WTC11 (cell line): Measurements from ENCODE around the gene MCF2L. TPM values are rescaled to one million over a fixed set of nuclear protein-coding genes. Genes with fewer than 3 reads are reported as not detected.

Experiments
- ATAC-seq: fragments of 200-7000 bp; cut with Tn5 transposase; 2 replicates; pipeline ENCODE4 v1.10.0; 2021; ENCODE audit warnings: mild to moderate bottlenecking, moderate library complexity
- CTCF ChIA-PET: fragments of 300-600 bp; sonication (Branson Sonifier 250); formaldehyde crosslinking; loops from one replicate; lab custom pipeline; 2021; ENCODE audit warnings: antibody characterized with exemption; lab: Charles Lee
- POLR2A ChIA-PET: fragments of 350-600 bp; sonication (Branson Sonifier 250); formaldehyde crosslinking; loops from one replicate; lab custom pipeline; 2021; ENCODE audit warnings: antibody characterized with exemption; lab: Charles Lee
- DNase-seq: peaks from one replicate; pipeline ENCODE4 v3.0.0; 2021; ENCODE audit warnings: low spot score
- H3K27ac Mint-ChIP-seq: 2 replicates; pipeline ENCODE4 v1.8.0; 2021; ENCODE audit warnings: mixed read lengths
- H3K27me3 Mint-ChIP-seq: 2 replicates; pipeline ENCODE4 v1.8.0; 2021; ENCODE audit warnings: low read depth, mild to moderate bottlenecking, moderate library complexity, mixed read lengths
- H3K36me3 Mint-ChIP-seq: 2 replicates; pipeline ENCODE4 v1.8.0; 2021; ENCODE audit warnings: mixed read lengths
- H3K4me1 Mint-ChIP-seq: 2 replicates; pipeline ENCODE4 v1.8.0; 2022; ENCODE audit warnings: mixed read lengths
- H3K4me3 Mint-ChIP-seq: 2 replicates; pipeline ENCODE4 v1.8.0; 2021; ENCODE audit warnings: mild to moderate bottlenecking, moderate library complexity, mixed read lengths
- H3K9me3 Mint-ChIP-seq: 2 replicates; pipeline ENCODE4 v1.8.0; 2021; ENCODE audit warnings: mixed read lengths
- CREB1 ChIP-seq: sonication (generic); formaldehyde crosslinking; IDR thresholded peaks from 2 replicates; pipeline ENCODE4 v1.8.0; 2023; ENCODE audit warnings: mild to moderate bottlenecking, missing genetic modification reagents
- FOXJ3 ChIP-seq: sonication (generic); formaldehyde crosslinking; IDR thresholded peaks from 2 replicates; pipeline ENCODE4 v1.9.0; 2021; ENCODE audit warnings: missing genetic modification reagents, mild to moderate bottlenecking, borderline replicate concordance
- NFATC4 ChIP-seq: fragments of 250-450 bp; sonication (Bioruptor Pico); IDR thresholded peaks from 2 replicates; pipeline ENCODE4 v1.9.0; 2021; ENCODE audit warnings: mild to moderate bottlenecking
- PRRX2 ChIP-seq: fragments of 250-450 bp; sonication (Bioruptor Pico); IDR thresholded peaks from 2 replicates; pipeline ENCODE4 v1.8.0; 2021; ENCODE audit warnings: mild to moderate bottlenecking
- RELA ChIP-seq: sonication (generic); formaldehyde crosslinking; IDR thresholded peaks from 2 replicates; pipeline ENCODE4 v1.8.1; 2022; ENCODE audit warnings: missing genetic modification reagents, mild to moderate bottlenecking, borderline replicate concordance
- ZNF416 ChIP-seq: fragments of 250-450 bp; sonication (Bioruptor Pico); IDR thresholded peaks from 2 replicates; pipeline ENCODE4 v1.9.0; 2021; ENCODE audit warnings: mild to moderate bottlenecking, inconsistent platforms
- total RNA-seq: library from RNA; stranded (reverse); gene quantifications from 3 replicates; pipeline ENCODE4 v1.2.3, GENCODE V29; 2021
- TF ChIP-seq, protein P1 (sequence below): sonication (generic); formaldehyde crosslinking; IDR thresholded peaks from 2 replicates; pipeline ENCODE4 v1.8.1; 2023; ENCODE audit warnings: mild to moderate bottlenecking, missing genetic modification reagents
- TF ChIP-seq, protein P2 (sequence below): fragments of 250-450 bp; sonication (Bioruptor Pico); IDR thresholded peaks from 2 replicates; pipeline ENCODE4 v2.1.2; 2022; ENCODE audit warnings: mild to moderate bottlenecking, moderate library complexity
- TF ChIP-seq, protein P3 (sequence below): fragments of 250-450 bp; sonication (Bioruptor Pico); IDR thresholded peaks from 2 replicates; pipeline ENCODE4 v1.8.0; 2021; ENCODE audit warnings: mild to moderate bottlenecking
- TF ChIP-seq, protein P4 (sequence below): sonication (generic); formaldehyde crosslinking; IDR thresholded peaks from 2 replicates; pipeline ENCODE4 v1.8.1; 2022; ENCODE audit warnings: mild to moderate bottlenecking, moderate library complexity, missing genetic modification reagents
- TF ChIP-seq, protein P5 (sequence below): sonication (generic); formaldehyde crosslinking; IDR thresholded peaks from 2 replicates; pipeline ENCODE4 v1.8.0; 2023; ENCODE audit warnings: missing genetic modification reagents
- TF ChIP-seq, protein P6 (sequence below): fragments of 250-450 bp; sonication (Bioruptor Pico); IDR thresholded peaks from 2 replicates; pipeline ENCODE4 v1.9.0; 2021; ENCODE audit warnings: mild to moderate bottlenecking, borderline replicate concordance
- TF ChIP-seq, protein P7 (sequence below): sonication (generic); formaldehyde crosslinking; IDR thresholded peaks from 2 replicates; pipeline ENCODE4 v1.8.0; 2022; ENCODE audit warnings: mild to moderate bottlenecking, missing genetic modification reagents

The MCF2L gene
- total RNA-seq, 1 experiment from 2014 or later: 34.8 TPM

DNA sequence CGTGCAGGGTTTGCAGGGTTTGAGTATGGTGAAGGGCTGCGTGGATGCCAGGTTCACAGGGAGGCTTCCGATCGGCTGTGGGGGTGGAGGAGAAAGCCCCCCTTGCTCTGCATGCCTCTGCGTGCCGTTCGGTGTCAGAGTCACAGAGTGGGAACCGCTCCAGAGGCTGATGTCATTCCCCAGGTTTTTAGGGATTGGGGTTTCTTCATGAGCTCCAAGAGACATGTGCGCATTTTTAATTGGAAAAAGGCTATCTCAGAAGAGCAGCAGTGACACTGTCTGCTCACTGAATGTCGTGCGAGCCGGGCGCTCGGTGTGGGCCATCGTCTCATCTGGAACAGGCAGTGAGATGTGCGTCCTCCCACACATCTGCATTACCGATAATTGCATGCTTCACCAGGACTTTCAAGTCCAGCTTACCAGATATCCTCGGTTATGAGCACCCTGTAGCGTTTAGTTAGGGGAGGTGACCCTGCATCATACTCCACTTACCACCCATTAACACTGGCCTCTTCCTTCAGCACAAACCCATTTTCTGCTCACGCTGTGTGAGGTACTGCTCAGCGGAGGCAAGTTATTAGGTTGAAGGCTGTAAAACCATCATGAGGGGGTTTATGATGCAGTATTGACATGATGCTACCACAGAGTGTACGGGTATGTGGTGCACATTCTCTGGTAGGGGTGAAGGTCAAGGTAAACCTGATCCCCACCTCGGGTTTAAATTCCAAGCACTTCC, 1.7 kb downstream of the MCF2L start:
- peaks cover 11% of the 10 kb centered on the region for H3K4me1 Mint-ChIP-seq
- ATAC-seq: no peak
- ChIA-PET CTCF (interaction anchor here (1.1 to 3.9 kb wide), 5 partner anchors 27 to 129 kb away, joined by 3 to 42 read pairs (median 12); no protein-coding TSS in a partner anchor), POLR2A (interaction anchor here (0.9 kb wide), 1 partner anchor 12 kb away, joined by 3 read pairs; no protein-coding TSS in a partner anchor)
- DNase-seq: no peak
- no peak overlapping the region for H3K27ac Mint-ChIP-seq
- H3K9me3 Mint-ChIP-seq: peaks cover 15% of the 10 kb centered on the region
- H3K4me3 Mint-ChIP-seq: peak overlapping the region; percentile 83; the same call in 1 of the 2 replicates
- no peaks in the 10 kb centered on the region; the same call in 1 of the 2 replicates for H3K36me3 Mint-ChIP-seq
- peaks cover 16% of the 10 kb centered on the region for H3K27me3 Mint-ChIP-seq
- TF ChIP-seq, protein P1, sequence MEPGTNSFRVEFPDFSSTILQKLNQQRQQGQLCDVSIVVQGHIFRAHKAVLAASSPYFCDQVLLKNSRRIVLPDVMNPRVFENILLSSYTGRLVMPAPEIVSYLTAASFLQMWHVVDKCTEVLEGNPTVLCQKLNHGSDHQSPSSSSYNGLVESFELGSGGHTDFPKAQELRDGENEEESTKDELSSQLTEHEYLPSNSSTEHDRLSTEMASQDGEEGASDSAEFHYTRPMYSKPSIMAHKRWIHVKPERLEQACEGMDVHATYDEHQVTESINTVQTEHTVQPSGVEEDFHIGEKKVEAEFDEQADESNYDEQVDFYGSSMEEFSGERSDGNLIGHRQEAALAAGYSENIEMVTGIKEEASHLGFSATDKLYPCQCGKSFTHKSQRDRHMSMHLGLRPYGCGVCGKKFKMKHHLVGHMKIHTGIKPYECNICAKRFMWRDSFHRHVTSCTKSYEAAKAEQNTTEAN (CRISPR knock-in tag): no peak
- TF ChIP-seq, protein P2, sequence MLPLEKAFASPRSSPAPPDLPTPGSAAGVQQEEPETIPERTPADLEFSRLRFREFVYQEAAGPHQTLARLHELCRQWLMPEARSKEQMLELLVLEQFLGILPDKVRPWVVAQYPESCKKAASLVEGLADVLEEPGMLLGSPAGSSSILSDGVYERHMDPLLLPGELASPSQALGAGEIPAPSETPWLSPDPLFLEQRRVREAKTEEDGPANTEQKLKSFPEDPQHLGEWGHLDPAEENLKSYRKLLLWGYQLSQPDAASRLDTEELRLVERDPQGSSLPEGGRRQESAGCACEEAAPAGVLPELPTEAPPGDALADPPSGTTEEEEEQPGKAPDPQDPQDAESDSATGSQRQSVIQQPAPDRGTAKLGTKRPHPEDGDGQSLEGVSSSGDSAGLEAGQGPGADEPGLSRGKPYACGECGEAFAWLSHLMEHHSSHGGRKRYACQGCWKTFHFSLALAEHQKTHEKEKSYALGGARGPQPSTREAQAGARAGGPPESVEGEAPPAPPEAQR (CRISPR knock-in tag): no peak
- TF ChIP-seq PRRX2 (CRISPR knock-in tag): no peak
- TF ChIP-seq, protein P3, sequence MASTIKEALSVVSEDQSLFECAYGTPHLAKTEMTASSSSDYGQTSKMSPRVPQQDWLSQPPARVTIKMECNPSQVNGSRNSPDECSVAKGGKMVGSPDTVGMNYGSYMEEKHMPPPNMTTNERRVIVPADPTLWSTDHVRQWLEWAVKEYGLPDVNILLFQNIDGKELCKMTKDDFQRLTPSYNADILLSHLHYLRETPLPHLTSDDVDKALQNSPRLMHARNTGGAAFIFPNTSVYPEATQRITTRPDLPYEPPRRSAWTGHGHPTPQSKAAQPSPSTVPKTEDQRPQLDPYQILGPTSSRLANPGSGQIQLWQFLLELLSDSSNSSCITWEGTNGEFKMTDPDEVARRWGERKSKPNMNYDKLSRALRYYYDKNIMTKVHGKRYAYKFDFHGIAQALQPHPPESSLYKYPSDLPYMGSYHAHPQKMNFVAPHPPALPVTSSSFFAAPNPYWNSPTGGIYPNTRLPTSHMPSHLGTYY (CRISPR knock-in tag): no peak
- TF ChIP-seq CREB1 (CRISPR knock-in tag): no peak

DNA sequence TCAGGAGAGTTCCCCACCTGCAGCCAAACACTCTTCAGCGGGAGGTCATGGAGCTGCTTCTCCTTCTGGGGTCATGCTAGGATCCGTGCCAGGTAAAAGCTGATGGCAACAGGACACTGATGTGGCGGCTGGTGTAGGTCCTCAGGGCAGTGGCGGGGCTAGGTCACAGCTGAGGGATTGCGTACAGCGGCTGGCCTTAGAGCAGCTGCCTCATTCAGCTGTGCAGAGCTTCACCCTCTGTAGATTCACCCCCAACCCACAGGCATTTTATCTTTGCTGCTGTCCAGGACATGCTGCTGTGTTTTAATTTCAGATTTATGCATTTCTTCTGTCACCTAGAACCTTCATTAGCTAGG, 2.3 kb downstream of the MCF2L start:
- no peak for DNase-seq
- peaks cover 15% of the 10 kb centered on the region for H3K9me3 Mint-ChIP-seq
- CTCF ChIA-PET: interaction anchor here (3.7 to 3.9 kb wide), 2 partner anchors 28 to 57 kb away, joined by 23 to 42 read pairs; no protein-coding TSS in a partner anchor

More for the DNA sequence above, 2.3 kb downstream of the MCF2L start:
- POLR2A ChIA-PET: interaction anchor here (0.9 kb wide), 1 partner anchor 12 kb away, joined by 3 read pairs; no protein-coding TSS in a partner anchor
- Mint-ChIP-seq H3K4me1 (peaks cover 11% of the 10 kb centered on the region), H3K36me3 (no peaks in the 10 kb centered on the region; the same call in 1 of the 2 replicates), H3K27ac (no peak overlapping the region), H3K27me3 (peaks cover 16% of the 10 kb centered on the region), H3K4me3 (no peak overlapping the region)
- ATAC-seq: no peak
- TF ChIP-seq, protein P4, sequence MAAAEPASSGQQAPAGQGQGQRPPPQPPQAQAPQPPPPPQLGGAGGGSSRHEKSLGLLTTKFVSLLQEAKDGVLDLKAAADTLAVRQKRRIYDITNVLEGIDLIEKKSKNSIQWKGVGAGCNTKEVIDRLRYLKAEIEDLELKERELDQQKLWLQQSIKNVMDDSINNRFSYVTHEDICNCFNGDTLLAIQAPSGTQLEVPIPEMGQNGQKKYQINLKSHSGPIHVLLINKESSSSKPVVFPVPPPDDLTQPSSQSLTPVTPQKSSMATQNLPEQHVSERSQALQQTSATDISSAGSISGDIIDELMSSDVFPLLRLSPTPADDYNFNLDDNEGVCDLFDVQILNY: no peak
- TF ChIP-seq, protein P5, sequence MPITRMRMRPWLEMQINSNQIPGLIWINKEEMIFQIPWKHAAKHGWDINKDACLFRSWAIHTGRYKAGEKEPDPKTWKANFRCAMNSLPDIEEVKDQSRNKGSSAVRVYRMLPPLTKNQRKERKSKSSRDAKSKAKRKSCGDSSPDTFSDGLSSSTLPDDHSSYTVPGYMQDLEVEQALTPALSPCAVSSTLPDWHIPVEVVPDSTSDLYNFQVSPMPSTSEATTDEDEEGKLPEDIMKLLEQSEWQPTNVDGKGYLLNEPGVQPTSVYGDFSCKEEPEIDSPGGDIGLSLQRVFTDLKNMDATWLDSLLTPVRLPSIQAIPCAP: no peak
- TF ChIP-seq FOXJ3 (CRISPR knock-in tag) (no peak), CREB1 (CRISPR knock-in tag) (no peak), NFATC4 (no peak), RELA (CRISPR knock-in tag) (no peak), ZNF416 (CRISPR knock-in tag) (no peak)
- TF ChIP-seq, protein P6, sequence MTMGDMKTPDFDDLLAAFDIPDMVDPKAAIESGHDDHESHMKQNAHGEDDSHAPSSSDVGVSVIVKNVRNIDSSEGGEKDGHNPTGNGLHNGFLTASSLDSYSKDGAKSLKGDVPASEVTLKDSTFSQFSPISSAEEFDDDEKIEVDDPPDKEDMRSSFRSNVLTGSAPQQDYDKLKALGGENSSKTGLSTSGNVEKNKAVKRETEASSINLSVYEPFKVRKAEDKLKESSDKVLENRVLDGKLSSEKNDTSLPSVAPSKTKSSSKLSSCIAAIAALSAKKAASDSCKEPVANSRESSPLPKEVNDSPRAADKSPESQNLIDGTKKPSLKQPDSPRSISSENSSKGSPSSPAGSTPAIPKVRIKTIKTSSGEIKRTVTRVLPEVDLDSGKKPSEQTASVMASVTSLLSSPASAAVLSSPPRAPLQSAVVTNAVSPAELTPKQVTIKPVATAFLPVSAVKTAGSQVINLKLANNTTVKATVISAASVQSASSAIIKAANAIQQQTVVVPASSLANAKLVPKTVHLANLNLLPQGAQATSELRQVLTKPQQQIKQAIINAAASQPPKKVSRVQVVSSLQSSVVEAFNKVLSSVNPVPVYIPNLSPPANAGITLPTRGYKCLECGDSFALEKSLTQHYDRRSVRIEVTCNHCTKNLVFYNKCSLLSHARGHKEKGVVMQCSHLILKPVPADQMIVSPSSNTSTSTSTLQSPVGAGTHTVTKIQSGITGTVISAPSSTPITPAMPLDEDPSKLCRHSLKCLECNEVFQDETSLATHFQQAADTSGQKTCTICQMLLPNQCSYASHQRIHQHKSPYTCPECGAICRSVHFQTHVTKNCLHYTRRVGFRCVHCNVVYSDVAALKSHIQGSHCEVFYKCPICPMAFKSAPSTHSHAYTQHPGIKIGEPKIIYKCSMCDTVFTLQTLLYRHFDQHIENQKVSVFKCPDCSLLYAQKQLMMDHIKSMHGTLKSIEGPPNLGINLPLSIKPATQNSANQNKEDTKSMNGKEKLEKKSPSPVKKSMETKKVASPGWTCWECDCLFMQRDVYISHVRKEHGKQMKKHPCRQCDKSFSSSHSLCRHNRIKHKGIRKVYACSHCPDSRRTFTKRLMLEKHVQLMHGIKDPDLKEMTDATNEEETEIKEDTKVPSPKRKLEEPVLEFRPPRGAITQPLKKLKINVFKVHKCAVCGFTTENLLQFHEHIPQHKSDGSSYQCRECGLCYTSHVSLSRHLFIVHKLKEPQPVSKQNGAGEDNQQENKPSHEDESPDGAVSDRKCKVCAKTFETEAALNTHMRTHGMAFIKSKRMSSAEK: no peak
- TF ChIP-seq, protein P7, sequence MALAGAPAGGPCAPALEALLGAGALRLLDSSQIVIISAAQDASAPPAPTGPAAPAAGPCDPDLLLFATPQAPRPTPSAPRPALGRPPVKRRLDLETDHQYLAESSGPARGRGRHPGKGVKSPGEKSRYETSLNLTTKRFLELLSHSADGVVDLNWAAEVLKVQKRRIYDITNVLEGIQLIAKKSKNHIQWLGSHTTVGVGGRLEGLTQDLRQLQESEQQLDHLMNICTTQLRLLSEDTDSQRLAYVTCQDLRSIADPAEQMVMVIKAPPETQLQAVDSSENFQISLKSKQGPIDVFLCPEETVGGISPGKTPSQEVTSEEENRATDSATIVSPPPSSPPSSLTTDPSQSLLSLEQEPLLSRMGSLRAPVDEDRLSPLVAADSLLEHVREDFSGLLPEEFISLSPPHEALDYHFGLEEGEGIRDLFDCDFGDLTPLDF (CRISPR knock-in tag): no peak
